DMS53 treated with DMSO at 0.1 percent for 48 hours (cell line): ENCODE measurements around the gene GOT1.

Experiments
- DNase-seq: peaks from one replicate; lab custom pipeline; 2025; ENCODE audit not compliant: unreplicated experiment; lab: John Stamatoyannopoulos, UW

GOT1 gene

GRCh38 chr10:99364125-99364524 lies 66.3 kb downstream of the GOT1 start:
- no peak for DNase-seq

GRCh38 chr10:99360934-99361333 lies 69.5 kb downstream of the GOT1 start:
- DNase-seq = no peak

GRCh38 chr10:99358101-99358500 lies 72.3 kb downstream of the GOT1 start:
- DNase-seq = no peak

- DNase-seq = no peak
Observed at GRCh38 chr10:99357691-99358090, 72.7 kb downstream of the GOT1 start.

- no peak for DNase-seq
Observed at GRCh38 chr10:99353182-99353581, 77.2 kb downstream of the GOT1 start.

GRCh38 chr10:99347672-99348071 lies 82.8 kb downstream of the GOT1 start:
- no peak for DNase-seq
